Stimulated activated CD4-positive, alpha-beta T cell treated with anti-CD3 and anti-CD28 coated beads, Interleukin-12 subunit alpha, Interleukin-12 subunit beta, amount 100 ng/mL, for 4 hours (primary cell): ENCODE results near the gene TM4SF5.

ENCODE experiments used
- DNase-seq: peaks from one replicate; pipeline ENCODE4 v3.0.0-alpha.2; 2020

Gene TM4SF5

GRCh38 chr17:4771519-4772234, at the start of gene TM4SF5:
Gene TM4SF5 (plus strand): TSS chr17:4771886. CDS start chr17:4771923, 37 bp downstream.
- no peak for DNase-seq

GRCh38 chr17:4722678-4723240, 48.9 kb upstream of the TM4SF5 start:
- DNase-seq: no peak

- no peak for DNase-seq
These were observed 47.0 kb upstream of the TM4SF5 start for GRCh38 chr17:4724650-4725049.

GRCh38 chr17:4725646-4726310, 45.9 kb upstream of the TM4SF5 start:
- no peak for DNase-seq

GRCh38 chr17:4728124-4728523, 43.6 kb upstream of the TM4SF5 start:
- no peak for DNase-seq

- DNase-seq: no peak
These were observed 38.6 kb upstream of the TM4SF5 start for GRCh38 chr17:4733073-4733531.

- no peak for DNase-seq
These were observed 36.7 kb upstream of the TM4SF5 start for GRCh38 chr17:4734857-4735475.

GRCh38 chr17:4735876-4736651, 35.6 kb upstream of the TM4SF5 start:
- DNase-seq: no peak

GRCh38 chr17:4738136-4739121, 33.3 kb upstream of the TM4SF5 start:
- DNase-seq: no peak

GRCh38 chr17:4739122-4740024, 32.3 kb upstream of the TM4SF5 start, which contains the start of the genes CXCL16 and ZMYND15:
Gene CXCL16 (minus strand): TSS chr17:4739928. CDS start chr17:4739339, 589 bp downstream.
Gene ZMYND15 (plus strand): TSS chr17:4739833. CDS start chr17:4740549, 716 bp downstream.
- DNase-seq: peak; percentile 42

GRCh38 chr17:4740025-4740351, 31.7 kb upstream of the TM4SF5 start:
- DNase-seq: no peak

GRCh38 chr17:4740584-4740983, 31.1 kb upstream of the TM4SF5 start:
- DNase-seq: no peak

- no peak for DNase-seq
These were observed 30.1 kb upstream of the TM4SF5 start for GRCh38 chr17:4741544-4741943.

GRCh38 chr17:4742133-4742532, 29.6 kb upstream of the TM4SF5 start:
- no peak for DNase-seq

GRCh38 chr17:4742629-4743028, 29.1 kb upstream of the TM4SF5 start:
- no peak for DNase-seq

GRCh38 chr17:4743216-4743615, 28.5 kb upstream of the TM4SF5 start:
- no peak for DNase-seq

GRCh38 chr17:4743898-4744297, 27.8 kb upstream of the TM4SF5 start:
- DNase-seq: no peak

GRCh38 chr17:4744999-4745969, 26.4 kb upstream of the TM4SF5 start:
- DNase-seq: no peak

- no peak for DNase-seq
These were observed 23.8 kb upstream of the TM4SF5 start for GRCh38 chr17:4747847-4748246.
